ENCODE results near the gene SH3BP5.

SH3BP5 gene

GRCh38 chr3:15267502-15267901 is 64.9 kb downstream of the SH3BP5 start:
- no peaks in the 10 kb centered on the region for H3K36me3 ChIP-seq (replicated peaks in 1 of 2; ENCODE audit: control insufficient read depth in 2 of 2, insufficient read depth in 2 of 2, low read length in 2 of 2)
- no peaks in the 10 kb centered on the region for H3K79me1 ChIP-seq (ENCODE audit: low read depth, low read length)
- no CpG with 5 or more reads among the region's 3 CpGs for WGBS, 2 donors (ENCODE audit: extremely low coverage in 2 of 2, insufficient read length in 2 of 2, insufficient replicate concordance in 1 of 2)

DNA sequence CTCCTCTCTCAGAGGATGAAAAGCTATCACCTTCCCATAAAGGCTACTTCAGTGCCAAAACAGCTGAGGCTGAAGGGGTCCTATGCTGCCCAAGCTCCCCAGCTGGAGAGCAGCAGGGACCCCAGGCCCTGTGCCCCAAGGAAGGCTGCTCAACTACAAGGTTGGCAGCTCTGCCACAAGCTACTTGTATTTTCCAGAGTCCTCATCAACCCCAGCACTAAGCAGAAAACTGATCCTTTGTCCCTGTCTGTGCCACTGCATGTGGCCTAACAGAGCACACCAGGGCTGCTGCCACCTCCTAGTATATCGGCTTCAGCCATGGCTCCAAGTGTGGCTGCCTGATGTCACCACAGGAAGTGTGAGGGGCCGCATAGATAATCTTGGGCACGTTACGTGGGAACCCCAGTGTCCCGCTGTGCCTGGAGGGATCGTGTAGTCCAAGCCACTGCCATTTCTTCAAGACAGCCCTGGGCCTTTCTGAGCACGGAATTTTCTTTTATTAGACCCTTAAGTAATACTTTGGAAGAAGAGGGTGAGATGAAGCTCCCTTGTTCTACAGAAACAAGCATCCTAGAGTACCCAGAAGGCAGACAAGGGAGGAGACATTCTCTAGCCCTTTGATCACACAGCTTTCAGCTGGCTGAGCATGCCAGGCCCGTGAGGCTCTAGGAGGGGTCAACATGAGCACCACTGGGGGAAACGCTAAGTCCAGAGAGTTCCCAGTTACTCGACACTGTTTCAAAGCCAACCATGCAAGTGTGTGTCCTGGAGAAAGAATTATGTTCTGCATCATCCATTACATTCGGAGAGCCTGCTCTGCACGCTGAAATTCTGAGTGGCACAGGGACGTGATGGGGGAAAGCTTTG is 65.6 kb downstream of the SH3BP5 start:
- WGBS, 2 donors (ENCODE audit: extremely low coverage in 2 of 2, insufficient read length in 2 of 2, insufficient replicate concordance in 1 of 2), result no CpG with 5 or more reads among the region's 13 CpGs
- H4K91ac ChIP-seq (ENCODE audit: low read depth, low read length, poor library complexity), result no peak overlapping the region

More at GRCh38 chr3:15267502-15267901, 64.9 kb downstream of the SH3BP5 start:
- no peak overlapping the region for H4K8ac ChIP-seq (ENCODE audit: low read depth, low read length)
- H3K9me3 ChIP-seq (replicated peaks in 1 of 2; ENCODE audit: control insufficient read depth in 2 of 2, insufficient read depth in 1 of 2, low read depth in 1 of 2, low read length in 2 of 2), result no peaks in the 10 kb centered on the region
- H3K4ac ChIP-seq (ENCODE audit: low read length), result no peak overlapping the region
- H3K27me3 ChIP-seq (ENCODE audit: control insufficient read depth in 3 of 3, insufficient read depth in 3 of 3, low read depth in 1 of 3, low read length in 3 of 3), result no peaks in the 10 kb centered on the region
- no peak overlapping the region for H2BK120ac ChIP-seq (ENCODE audit: low read depth, low read length)
- H3K4me2 ChIP-seq (ENCODE audit: insufficient read depth, low read length, poor library complexity, severe bottlenecking), result no peak overlapping the region
- H2BK12ac ChIP-seq (ENCODE audit: low read length), result no peak overlapping the region
- H2BK5ac ChIP-seq (ENCODE audit: low read length), result no peak overlapping the region
- DNase-seq (ENCODE audit: low spot score), result no peak
- no peak overlapping the region for H3K23ac ChIP-seq (ENCODE audit: low read depth, low read length, poor library complexity)
- H3K27ac ChIP-seq (replicated peaks; ENCODE audit: low read length), result no peak overlapping the region
- peak overlapping the region; percentile 68 for H2AFZ ChIP-seq (ENCODE audit: low read length)
- H3K18ac ChIP-seq (ENCODE audit: low read length), result no peak overlapping the region
- H2AK5ac ChIP-seq (ENCODE audit: low read depth, low read length), result no peak overlapping the region
- H3K9ac ChIP-seq (ENCODE audit: low read depth, low read length, poor library complexity), result no peak overlapping the region
- H3K14ac ChIP-seq (ENCODE audit: low read length), result no peak overlapping the region
- H3K4me3 ChIP-seq (ENCODE audit: low read length in 2 of 2), result peak overlapping the region in 1 of 2 donors; percentile 37
- no peaks in the 10 kb centered on the region for H3K4me1 ChIP-seq (ENCODE audit: control insufficient read depth in 2 of 2, insufficient read depth in 1 of 2, low read depth in 1 of 2, low read length in 2 of 2)
- H2BK15ac ChIP-seq (ENCODE audit: low read length), result no peak overlapping the region
- no peak overlapping the region for H4K91ac ChIP-seq (ENCODE audit: low read depth, low read length, poor library complexity)

GRCh38 chr3:15265655-15266509 is 66.5 kb downstream of the SH3BP5 start:
- no peak overlapping the region for H3K27ac ChIP-seq (replicated peaks; ENCODE audit: low read length)
- no peaks in the 10 kb centered on the region for H3K36me3 ChIP-seq (replicated peaks in 1 of 2; ENCODE audit: control insufficient read depth in 2 of 2, insufficient read depth in 2 of 2, low read length in 2 of 2)
- no CpG with 5 or more reads among the region's 19 CpGs for WGBS, 2 donors (ENCODE audit: extremely low coverage in 2 of 2, insufficient read length in 2 of 2, insufficient replicate concordance in 1 of 2)

More for the DNA sequence above, 65.6 kb downstream of the SH3BP5 start:
- Histone ChIP-seq H2BK5ac (ENCODE audit: low read length) (no peak overlapping the region), H3K27me3 (ENCODE audit: control insufficient read depth in 3 of 3, insufficient read depth in 3 of 3, low read depth in 1 of 3, low read length in 3 of 3) (no peaks in the 10 kb centered on the region), H2BK15ac (ENCODE audit: low read length) (no peak overlapping the region), H3K18ac (ENCODE audit: low read length) (no peak overlapping the region), H3K36me3 (replicated peaks in 1 of 2; ENCODE audit: control insufficient read depth in 2 of 2, insufficient read depth in 2 of 2, low read length in 2 of 2) (no peaks in the 10 kb centered on the region), H3K9ac (ENCODE audit: low read depth, low read length, poor library complexity) (no peak overlapping the region), H3K4me1 (ENCODE audit: control insufficient read depth in 2 of 2, insufficient read depth in 1 of 2, low read depth in 1 of 2, low read length in 2 of 2) (no peaks in the 10 kb centered on the region), H3K4ac (ENCODE audit: low read length) (no peak overlapping the region), H3K9me3 (replicated peaks in 1 of 2; ENCODE audit: control insufficient read depth in 2 of 2, insufficient read depth in 1 of 2, low read depth in 1 of 2, low read length in 2 of 2) (no peaks in the 10 kb centered on the region), H2AFZ (ENCODE audit: low read length) (peak overlapping the region; percentile 20), H2BK12ac (ENCODE audit: low read length) (no peak overlapping the region), H2BK120ac (ENCODE audit: low read depth, low read length) (no peak overlapping the region), H3K4me2 (ENCODE audit: insufficient read depth, low read length, poor library complexity, severe bottlenecking) (no peak overlapping the region), H3K14ac (ENCODE audit: low read length) (no peak overlapping the region), H2AK5ac (ENCODE audit: low read depth, low read length) (no peak overlapping the region), H3K79me1 (ENCODE audit: low read depth, low read length) (no peaks in the 10 kb centered on the region), H4K8ac (ENCODE audit: low read depth, low read length) (no peak overlapping the region), H3K23ac (ENCODE audit: low read depth, low read length, poor library complexity) (no peak overlapping the region), H3K4me3 (ENCODE audit: low read length in 2 of 2) (no peak overlapping the region), H3K27ac (replicated peaks; ENCODE audit: low read length) (no peak overlapping the region)
- no peak for DNase-seq (ENCODE audit: low spot score)

GRCh38 chr3:15264486-15264885 is 67.9 kb downstream of the SH3BP5 start:
- Histone ChIP-seq H3K18ac (ENCODE audit: low read length) (no peak overlapping the region), H3K79me1 (ENCODE audit: low read depth, low read length) (no peaks in the 10 kb centered on the region), H4K91ac (ENCODE audit: low read depth, low read length, poor library complexity) (no peak overlapping the region), H3K23ac (ENCODE audit: low read depth, low read length, poor library complexity) (no peak overlapping the region), H3K27me3 (ENCODE audit: control insufficient read depth in 3 of 3, insufficient read depth in 3 of 3, low read depth in 1 of 3, low read length in 3 of 3) (no peaks in the 10 kb centered on the region), H3K4ac (ENCODE audit: low read length) (no peak overlapping the region), H3K4me3 (ENCODE audit: low read length in 2 of 2) (no peak overlapping the region), H2BK12ac (ENCODE audit: low read length) (no peak overlapping the region), H3K36me3 (replicated peaks in 1 of 2; ENCODE audit: control insufficient read depth in 2 of 2, insufficient read depth in 2 of 2, low read length in 2 of 2) (peaks cover 0 to 9% of the 10 kb centered on the region in 2 donors), H2BK120ac (ENCODE audit: low read depth, low read length) (no peak overlapping the region), H3K4me2 (ENCODE audit: insufficient read depth, low read length, poor library complexity, severe bottlenecking) (no peak overlapping the region), H3K9me3 (replicated peaks in 1 of 2; ENCODE audit: control insufficient read depth in 2 of 2, insufficient read depth in 1 of 2, low read depth in 1 of 2, low read length in 2 of 2) (no peaks in the 10 kb centered on the region), H2AFZ (ENCODE audit: low read length) (no peak overlapping the region), H2AK5ac (ENCODE audit: low read depth, low read length) (no peak overlapping the region), H2BK5ac (ENCODE audit: low read length) (no peak overlapping the region), H2BK15ac (ENCODE audit: low read length) (no peak overlapping the region), H3K27ac (replicated peaks; ENCODE audit: low read length) (no peak overlapping the region), H3K9ac (ENCODE audit: low read depth, low read length, poor library complexity) (no peak overlapping the region), H3K14ac (ENCODE audit: low read length) (no peak overlapping the region), H4K8ac (ENCODE audit: low read depth, low read length) (no peak overlapping the region), H3K4me1 (ENCODE audit: control insufficient read depth in 2 of 2, insufficient read depth in 1 of 2, low read depth in 1 of 2, low read length in 2 of 2) (no peaks in the 10 kb centered on the region)
- DNase-seq (ENCODE audit: low spot score), result no peak
- no CpG with 5 or more reads among the region's 2 CpGs for WGBS, 2 donors (ENCODE audit: extremely low coverage in 2 of 2, insufficient read length in 2 of 2, insufficient replicate concordance in 1 of 2)

More at GRCh38 chr3:15265655-15266509, 66.5 kb downstream of the SH3BP5 start:
- no peak overlapping the region for H4K8ac ChIP-seq (ENCODE audit: low read depth, low read length)
- H3K79me1 ChIP-seq (ENCODE audit: low read depth, low read length), result no peaks in the 10 kb centered on the region
- H2AFZ ChIP-seq (ENCODE audit: low read length), result no peak overlapping the region
- DNase-seq (ENCODE audit: low spot score), result no peak
- H3K18ac ChIP-seq (ENCODE audit: low read length), result no peak overlapping the region
- H2BK120ac ChIP-seq (ENCODE audit: low read depth, low read length), result no peak overlapping the region
- H3K4ac ChIP-seq (ENCODE audit: low read length), result no peak overlapping the region
- H3K23ac ChIP-seq (ENCODE audit: low read depth, low read length, poor library complexity), result no peak overlapping the region
- no peak overlapping the region for H2BK15ac ChIP-seq (ENCODE audit: low read length)
- no peak overlapping the region for H3K4me3 ChIP-seq (ENCODE audit: low read length in 2 of 2)
- no peaks in the 10 kb centered on the region for H3K4me1 ChIP-seq (ENCODE audit: control insufficient read depth in 2 of 2, insufficient read depth in 1 of 2, low read depth in 1 of 2, low read length in 2 of 2)
- H2BK12ac ChIP-seq (ENCODE audit: low read length), result no peak overlapping the region
- no peak overlapping the region for H4K91ac ChIP-seq (ENCODE audit: low read depth, low read length, poor library complexity)
- H2AK5ac ChIP-seq (ENCODE audit: low read depth, low read length), result no peak overlapping the region
- H3K4me2 ChIP-seq (ENCODE audit: insufficient read depth, low read length, poor library complexity, severe bottlenecking), result no peak overlapping the region
- H3K9me3 ChIP-seq (replicated peaks in 1 of 2; ENCODE audit: control insufficient read depth in 2 of 2, insufficient read depth in 1 of 2, low read depth in 1 of 2, low read length in 2 of 2), result no peaks in the 10 kb centered on the region
- H3K27me3 ChIP-seq (ENCODE audit: control insufficient read depth in 3 of 3, insufficient read depth in 3 of 3, low read depth in 1 of 3, low read length in 3 of 3), result no peaks in the 10 kb centered on the region
- H3K14ac ChIP-seq (ENCODE audit: low read length), result no peak overlapping the region
- H3K9ac ChIP-seq (ENCODE audit: low read depth, low read length, poor library complexity), result no peak overlapping the region
- no peak overlapping the region for H2BK5ac ChIP-seq (ENCODE audit: low read length)
